MCF 10A (cell line): Measurements from ENCODE around the gene PPP1R15A. TPM values are rescaled to one million over a fixed set of nuclear protein-coding genes. Genes with fewer than 3 reads are reported as not detected.
"Not testable (repeated sequence)": the region's sequence is repeated elsewhere in the genome, so short reads cannot be mapped to it uniquely, and the experiment has no call there.

Experiments
- BruUV-seq: library from RNA; stranded (reverse); fragments of 400-500 nt; replicated peaks from 2 replicates; lab custom pipeline; 2021; lab: Mats Ljungman, UMichigan
- CTCF ChIA-PET: fragments of 300-600 bp; sonication (Branson Sonifier 250); formaldehyde crosslinking; extraction: SDS; loops from one replicate; lab custom pipeline; 2021; ENCODE audit warnings: antibody characterized with exemption, inconsistent platforms; lab: Yijun Ruan, JAX
- POLR2A ChIA-PET: fragments of 300-600, 350-650 bp; sonication (Branson Sonifier 250); formaldehyde crosslinking; extraction: SDS; loops from one replicate; lab custom pipeline; 2020; ENCODE audit warnings: antibody characterized with exemption, inconsistent platforms; lab: Yijun Ruan, JAX
- DNase-seq: peaks from one replicate; pipeline ENCODE4 v3.0.0-alpha.2; 2018; ENCODE audit not compliant: unreplicated experiment
- H3K27ac Mint-ChIP-seq: one replicate; pipeline ENCODE4 v1.8.0; 2022; ENCODE audit warnings: mild to moderate bottlenecking, low read depth, mixed read lengths; ENCODE audit not compliant: unreplicated experiment
- H3K27me3 Mint-ChIP-seq: one replicate; pipeline ENCODE4 v1.8.0; 2022; ENCODE audit warnings: mixed read lengths; ENCODE audit not compliant: insufficient read depth, unreplicated experiment
- H3K36me3 Mint-ChIP-seq: one replicate; pipeline ENCODE4 v1.8.0; 2022; ENCODE audit warnings: mild to moderate bottlenecking, moderate library complexity, mixed read lengths; ENCODE audit not compliant: insufficient read depth, unreplicated experiment
- H3K4me1 Mint-ChIP-seq: one replicate; pipeline ENCODE4 v1.8.0; 2022; ENCODE audit warnings: mixed read lengths; ENCODE audit not compliant: insufficient read depth, unreplicated experiment
- H3K4me3 Mint-ChIP-seq: one replicate; pipeline ENCODE4 v1.8.0; 2022; ENCODE audit warnings: mild to moderate bottlenecking, moderate library complexity, mixed read lengths; ENCODE audit not compliant: unreplicated experiment
- H3K9me3 Mint-ChIP-seq: one replicate; pipeline ENCODE4 v1.8.0; 2022; ENCODE audit warnings: mixed read lengths; ENCODE audit not compliant: unreplicated experiment
- CTCF ChIP-seq: fragments of 200-600 bp; IDR thresholded peaks from one replicate; pipeline ENCODE4 v1.8.0; 2022; ENCODE audit warnings: antibody characterized with exemption, mild to moderate bottlenecking; ENCODE audit not compliant: unreplicated experiment
- intact Hi-C: fragments of 100-400 bp; cut with micrococcal nuclease; formaldehyde crosslinking; loops from 2 replicates; pipeline ENCODE4 v1.14.1; 2022
- total RNA-seq: library from RNA; stranded (reverse); gene quantifications from 2 replicates; pipeline ENCODE4 v1.2.3, GENCODE V29; 2022

Gene PPP1R15A
- total RNA-seq, 1 experiment from 2014 or later: 207 TPM

GRCh38 chr19:48918071-48918470, 45.9 kb downstream of the PPP1R15A start:
- POLR2A ChIA-PET: interaction anchor here (1.7 kb wide), 1 partner anchor 18 kb away, joined by 4 read pairs; the partner anchor contains the start of gene NUCB1
- TF ChIP-seq CTCF: no peak
- Mint-ChIP-seq H3K4me3 (no peak overlapping the region), H3K27ac (no peak overlapping the region), H3K27me3 (no peaks in the 10 kb centered on the region), H3K4me1 (no peaks in the 10 kb centered on the region), H3K36me3 (peaks cover 33% of the 10 kb centered on the region), H3K9me3 (no peaks in the 10 kb centered on the region)
- intact Hi-C loops: no loop called here
- BruUV-seq: no TSS peak
- DNase-seq: no peak
- CTCF ChIA-PET: no interaction called here

GRCh38 chr19:48918801-48919247, 46.6 kb downstream of the PPP1R15A start:
- Mint-ChIP-seq H3K4me3 (no peak overlapping the region), H3K27ac (no peak overlapping the region), H3K36me3 (peaks cover 27% of the 10 kb centered on the region), H3K9me3 (no peaks in the 10 kb centered on the region), H3K4me1 (no peaks in the 10 kb centered on the region), H3K27me3 (no peaks in the 10 kb centered on the region)
- intact Hi-C loops: no loop called here
- ChIA-PET CTCF (interaction anchor here (1.8 kb wide), 1 partner anchor 14 kb away, joined by 5 read pairs; the partner anchor contains the start of gene DHDH), POLR2A (interaction anchor here (1.6 to 1.7 kb wide), 2 partner anchors 14 to 19 kb away, joined by 4 to 5 read pairs; partner anchors contain the start of gene NUCB1)
- no TSS peak for BruUV-seq
- TF ChIP-seq CTCF: no peak
- DNase-seq: no peak

- H3K4me3 Mint-ChIP-seq, H3K27me3 Mint-ChIP-seq, BruUV-seq, H3K9me3 Mint-ChIP-seq, H3K4me1 Mint-ChIP-seq, intact Hi-C loops, H3K27ac Mint-ChIP-seq, DNase-seq: not testable (repeated sequence)
- CTCF ChIA-PET: interaction anchor here (1.8 kb wide), 1 partner anchor 14 kb away, joined by 5 read pairs; the partner anchor contains the start of gene DHDH
- H3K36me3 Mint-ChIP-seq: peaks cover 22% of the 10 kb centered on the region
- POLR2A ChIA-PET: interaction anchor here (0.6 to 1.7 kb wide), 3 partner anchors 14 to 47 kb away, joined by 4 to 5 read pairs (median 5); partner anchors contain the start of genes NUCB1 and PPP1R15A
Observed at GRCh38 chr19:48919271-48919670, 47.0 kb downstream of the PPP1R15A start.

- H3K27me3 Mint-ChIP-seq: no peaks in the 10 kb centered on the region
- POLR2A ChIA-PET: no interaction called here
- DNase-seq: no peak
- H3K4me3 Mint-ChIP-seq: no peak overlapping the region
- intact Hi-C loops: no loop called here
- H3K27ac Mint-ChIP-seq: no peak overlapping the region
- H3K36me3 Mint-ChIP-seq: peaks cover 18% of the 10 kb centered on the region
- no peaks in the 10 kb centered on the region for H3K4me1 Mint-ChIP-seq
- BruUV-seq: no TSS peak
- no peaks in the 10 kb centered on the region for H3K9me3 Mint-ChIP-seq
- no peak for TF ChIP-seq CTCF
- CTCF ChIA-PET: no interaction called here
Observed at GRCh38 chr19:48920949-48921348, 48.7 kb downstream of the PPP1R15A start.
